SK-N-SH (cell line): ENCODE measurements around the gene C12orf60. TPM values are rescaled to one million over a fixed set of nuclear protein-coding genes. Genes with fewer than 3 reads are reported as not detected.

ENCODE experiments used
- CTCF ChIA-PET: fragments of 300-600, 350-600 bp; formaldehyde crosslinking; extraction: SDS; loops from one replicate; lab custom pipeline; 2021; lab: Yijun Ruan, JAX
- POLR2A ChIA-PET: fragments of 350-600 bp; sonication (Branson Sonifier 250); formaldehyde crosslinking; extraction: SDS; loops from one replicate; lab custom pipeline; 2020; ENCODE audit warnings: antibody characterized with exemption, inconsistent platforms; lab: Yijun Ruan, JAX
- DNase-seq: peaks from one replicate; pipeline ENCODE4 v3.0.0; 2012
- H2AFZ ChIP-seq: fragments of 200-600 bp; sonication (generic); 2 replicates; pipeline ENCODE4 v1.8.1; 2016; ENCODE audit warnings: antibody characterized with exemption, mild to moderate bottlenecking, low read depth
- H3F3A ChIP-seq: fragments of 200-600 bp; sonication (generic); replicated peaks from 2 replicates; pipeline ENCODE3; 2016; ENCODE audit warnings: antibody characterized with exemption, mild to moderate bottlenecking; ENCODE audit not compliant: insufficient read depth
- H3K27ac ChIP-seq, 2 experiments: fragments of 200-500 bp in 1 of 2; fragments of 200-600 bp in 1 of 2; sonication (Bioruptor generic) in 1 of 2; sonication (generic), shearing (Covaris generic) in 1 of 2; 2 replicates each; pipeline versions ENCODE4 v1.5.1 to v1.6.1; 2014 to 2016; ENCODE audit warnings: low read depth in 2 of 2, inconsistent platforms in 1 of 2, low read length in 1 of 2, mild to moderate bottlenecking in 1 of 2, mixed read lengths in 1 of 2
- H3K27me3 ChIP-seq: fragments of 200-600 bp; sonication (generic), shearing (Covaris generic); 2 replicates; pipeline ENCODE4 v1.6.1; 2016; ENCODE audit warnings: mixed run types; ENCODE audit not compliant: insufficient read depth
- H3K36me3 ChIP-seq, 2 experiments: fragments of 200-500 bp in 1 of 2; fragments of 200-600 bp in 1 of 2; sonication (Bioruptor generic) in 1 of 2; sonication (generic) in 1 of 2; replicated peaks in 1 of 2; 2 replicates each; pipeline versions ENCODE3 to v1.5.1; 2014 to 2016; ENCODE audit warnings: low read length in 1 of 2, mild to moderate bottlenecking in 1 of 2; ENCODE audit not compliant: insufficient read depth in 2 of 2, control insufficient read depth in 1 of 2
- H3K4me1 ChIP-seq, 2 experiments: fragments of 200-500 bp in 1 of 2; fragments of 200-600 bp in 1 of 2; sonication (Bioruptor generic) in 1 of 2; sonication (generic), shearing (Covaris generic) in 1 of 2; 2 replicates each; pipeline versions ENCODE4 v1.5.1 to v1.6.1; 2014 to 2016; ENCODE audit warnings: low read depth in 1 of 2, low read length in 1 of 2, mixed run types in 1 of 2; ENCODE audit not compliant: insufficient read depth in 2 of 2, control insufficient read depth in 1 of 2
- H3K4me2 ChIP-seq: fragments of 200-600 bp; sonication (generic), shearing (Covaris generic); 2 replicates; pipeline ENCODE4 v1.6.1; 2017; ENCODE audit warnings: mixed run types
- H3K4me3 ChIP-seq, 2 experiments: fragments of 200-500 bp in 1 of 2; fragments of 200-600 bp in 1 of 2; sonication (Bioruptor generic) in 1 of 2; sonication (generic), shearing (Covaris generic) in 1 of 2; 2 replicates each; pipeline versions ENCODE4 v1.5.1 to v1.8.1; 2014 to 2016; ENCODE audit warnings: low read depth in 2 of 2, inconsistent platforms in 1 of 2, low read length in 1 of 2, mild to moderate bottlenecking in 1 of 2, mixed read lengths in 1 of 2, moderate library complexity in 1 of 2
- H3K79me2 ChIP-seq: fragments of 200-600 bp; sonication (generic); 2 replicates; pipeline ENCODE4 v1.8.1; 2017; ENCODE audit warnings: mild to moderate bottlenecking; ENCODE audit not compliant: insufficient read depth
- H3K9ac ChIP-seq: fragments of 200-600 bp; sonication (generic); 2 replicates; pipeline ENCODE4 v1.6.1; 2017; ENCODE audit warnings: mixed run types
- H3K9me2 ChIP-seq: fragments of 200-600 bp; sonication (generic); 2 replicates; pipeline ENCODE4 v1.6.1; 2017; ENCODE audit warnings: mixed run types
- H3K9me3 ChIP-seq: fragments of 200-600 bp; sonication (generic); 2 replicates; pipeline ENCODE4 v1.6.1; 2017; ENCODE audit warnings: mixed run types, mild to moderate bottlenecking, moderate library complexity
- H4K20me1 ChIP-seq: fragments of 200-600 bp; sonication (generic); 2 replicates; pipeline ENCODE4 v1.6.1; 2017; ENCODE audit warnings: mild to moderate bottlenecking, mixed run types; ENCODE audit not compliant: insufficient read depth
- CHD2 ChIP-seq: fragments of 150-350 bp; IDR thresholded peaks from 2 replicates; pipeline ENCODE4 v1.6.1; 2018; ENCODE audit warnings: low read length; ENCODE audit not compliant: partially characterized antibody
- CTCF ChIP-seq: fragments of 200-600 bp; sonication (generic); IDR thresholded peaks from 2 replicates; pipeline ENCODE4 v1.6.1; 2017; ENCODE audit warnings: antibody characterized with exemption, mild to moderate bottlenecking, moderate library complexity
- ELF1 ChIP-seq: IDR thresholded peaks from 2 replicates; pipeline ENCODE4 v1.4.0; 2012
- GATA2 ChIP-seq: sonication (generic); formaldehyde crosslinking; IDR thresholded peaks from 2 replicates; pipeline ENCODE4 v1.5.0; 2020; ENCODE audit warnings: mild to moderate bottlenecking, missing genetic modification reagents
- MEF2A ChIP-seq: IDR thresholded peaks from 2 replicates; pipeline ENCODE4 v1.4.0; 2012; ENCODE audit warnings: low read depth, borderline replicate concordance
- MXI1 ChIP-seq: IDR thresholded peaks from 2 replicates; pipeline ENCODE4 v1.6.1; 2012; ENCODE audit warnings: mild to moderate bottlenecking, low read depth, low read length, improper control_type of control experiment
- NFIC ChIP-seq: IDR thresholded peaks from 2 replicates; pipeline ENCODE4 v1.4.0; 2012; ENCODE audit warnings: borderline replicate concordance
- POLR2AphosphoS5 ChIP-seq: IDR thresholded peaks from 2 replicates; pipeline ENCODE4 v1.6.1; 2012; ENCODE audit warnings: low read depth, low read length
- RFX5 ChIP-seq: IDR thresholded peaks from 2 replicates; pipeline ENCODE4 v1.6.1; 2012; ENCODE audit warnings: mild to moderate bottlenecking, improper control_type of control experiment, low read length
- SIN3A ChIP-seq: IDR thresholded peaks from 2 replicates; pipeline ENCODE4 v1.6.1; 2012; ENCODE audit warnings: low read depth, mild to moderate bottlenecking, low read length, moderate library complexity, borderline replicate concordance
- TEAD4 ChIP-seq: IDR thresholded peaks from 2 replicates; pipeline ENCODE4 v1.4.0; 2012; ENCODE audit warnings: mild to moderate bottlenecking, borderline replicate concordance; ENCODE audit not compliant: insufficient read depth
- YY1 ChIP-seq: IDR thresholded peaks from 2 replicates; pipeline ENCODE4 v1.4.0; 2012; ENCODE audit warnings: low read depth, mild to moderate bottlenecking
- WGBS: methylation state at CpG from one replicate; pipeline ENCODE4 v1.1.6; 2017; ENCODE audit warnings: low lambda C conversion rate; 5-methylcytosine and 5-hydroxymethylcytosine counted together
- polyA plus RNA-seq, 3 experiments: library from polyadenylated mRNA; depleted of rRNA; stranded (reverse); fragments of >200 nt; gene quantifications; 2 replicates each; pipeline ENCODE4 v1.2.3, GENCODE V29; 2012

The C12orf60 gene
- polyA plus RNA-seq, 1 of the 3 experiments (the other 2 are of a cell fraction): 0.87 TPM

GRCh38 chr12:14811486-14811885 is 8.0 kb downstream of the C12orf60 start:
- Histone ChIP-seq H3K9me3 (no peaks in the 10 kb centered on the region), H4K20me1 (no peaks in the 10 kb centered on the region), H3K4me2 (no peak overlapping the region), H3K9me2 (no peaks in the 10 kb centered on the region), H3F3A (no peaks in the 10 kb centered on the region), H3K4me3 (no peak overlapping the region), H3K27ac (no peak overlapping the region), H3K4me1 (no peaks in the 10 kb centered on the region), H3K27me3 (no peaks in the 10 kb centered on the region), H3K9ac (no peak overlapping the region), H3K79me2 (no peaks in the 10 kb centered on the region), H3K36me3 (no peaks in the 10 kb centered on the region), H2AFZ (no peak overlapping the region)
- CTCF ChIA-PET: interaction anchor here (0.8 to 2.1 kb wide), 10 partner anchors 14 to 412 kb away, joined by 3 to 11 read pairs (median 3); partner anchors contain the start of gene RERG
- POLR2A ChIA-PET: no interaction called here
- 96% methylated on average over 2 of the region's 2 CpGs for WGBS
- no peak for DNase-seq
- TF ChIP-seq GATA2 (CRISPR knock-in tag) (no peak), POLR2AphosphoS5 (no peak), YY1 (no peak), MXI1 (no peak), RFX5 (no peak), ELF1 (no peak), CTCF (no peak), SIN3A (no peak), NFIC (no peak), TEAD4 (no peak), MEF2A (no peak)

- Histone ChIP-seq H3K9me3 (no peaks in the 10 kb centered on the region), H3K36me3 (no peaks in the 10 kb centered on the region), H2AFZ (no peak within 1 kb of the TSS), H4K20me1 (no peaks in the 10 kb centered on the region), H3K4me3 (no peak within 1 kb of the TSS), H3F3A (no peaks in the 10 kb centered on the region), H3K27ac (no peak within 1 kb of the TSS), H3K4me2 (no peak within 1 kb of the TSS), H3K9me2 (no peaks in the 10 kb centered on the region), H3K4me1 (no peaks in the 10 kb centered on the region), H3K9ac (no peak within 1 kb of the TSS), H3K27me3 (no peaks in the 10 kb centered on the region), H3K79me2 (no peaks in the 10 kb centered on the region)
- ChIA-PET CTCF (no interaction called here), POLR2A (no interaction called here)
- 88% methylated on average over 3 of the region's 3 CpGs for WGBS
- no peak for TF ChIP-seq CHD2
- no peak for DNase-seq
These were observed 10.5 kb downstream of the C12orf60 start, which contains the start of gene SMCO3 for GRCh38 chr12:14814014-14814413. Gene SMCO3 (minus strand): TSS chr12:14814182. CDS start chr12:14806680, 7,502 bp downstream.
